Fibroblast of lung (primary cell): ENCODE data around the gene KLHL15.

ENCODE experiments used
- EZH2 ChIP-seq: IDR thresholded peaks from 2 replicates; pipeline ENCODE4 v1.5.1; 2012; ENCODE audit warnings: low read length, control low read depth, mild to moderate bottlenecking; ENCODE audit errors: missing control alignments
- TF ChIP-seq, protein P1 (sequence below), 2 donors: IDR thresholded peaks in 1 of 2; conservative IDR thresholded peaks in 1 of 2; 1 replicate in 1 of 2; 2 replicates in 1 of 2; pipeline ENCODE4 v1.5.1; 2011 to 2012; ENCODE audit warnings: low read length in 2 of 2, control low read depth in 1 of 2, inconsistent platforms in 1 of 2, low read depth in 1 of 2, mild to moderate bottlenecking in 1 of 2

DNA sequence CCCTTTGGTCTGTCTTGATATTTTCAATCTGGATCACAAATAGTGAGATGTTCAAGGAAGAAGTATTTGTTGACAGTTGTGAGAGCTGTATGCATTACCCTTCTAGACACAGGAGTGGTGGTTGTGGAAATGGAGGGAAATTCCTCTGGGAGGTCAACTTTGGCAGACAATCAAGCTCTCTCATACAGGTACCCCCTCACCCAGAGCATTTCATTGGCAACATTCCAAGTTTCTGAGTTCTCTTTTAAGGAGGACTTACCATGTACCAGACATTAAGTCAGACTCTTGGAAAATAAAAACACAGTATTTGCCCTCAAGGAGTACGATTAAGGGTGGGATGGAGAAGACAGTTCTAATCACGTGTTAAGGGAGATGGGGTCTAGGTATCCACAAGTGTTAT, 45.3 kb downstream of the KLHL15 start:
- TF ChIP-seq, protein P1, sequence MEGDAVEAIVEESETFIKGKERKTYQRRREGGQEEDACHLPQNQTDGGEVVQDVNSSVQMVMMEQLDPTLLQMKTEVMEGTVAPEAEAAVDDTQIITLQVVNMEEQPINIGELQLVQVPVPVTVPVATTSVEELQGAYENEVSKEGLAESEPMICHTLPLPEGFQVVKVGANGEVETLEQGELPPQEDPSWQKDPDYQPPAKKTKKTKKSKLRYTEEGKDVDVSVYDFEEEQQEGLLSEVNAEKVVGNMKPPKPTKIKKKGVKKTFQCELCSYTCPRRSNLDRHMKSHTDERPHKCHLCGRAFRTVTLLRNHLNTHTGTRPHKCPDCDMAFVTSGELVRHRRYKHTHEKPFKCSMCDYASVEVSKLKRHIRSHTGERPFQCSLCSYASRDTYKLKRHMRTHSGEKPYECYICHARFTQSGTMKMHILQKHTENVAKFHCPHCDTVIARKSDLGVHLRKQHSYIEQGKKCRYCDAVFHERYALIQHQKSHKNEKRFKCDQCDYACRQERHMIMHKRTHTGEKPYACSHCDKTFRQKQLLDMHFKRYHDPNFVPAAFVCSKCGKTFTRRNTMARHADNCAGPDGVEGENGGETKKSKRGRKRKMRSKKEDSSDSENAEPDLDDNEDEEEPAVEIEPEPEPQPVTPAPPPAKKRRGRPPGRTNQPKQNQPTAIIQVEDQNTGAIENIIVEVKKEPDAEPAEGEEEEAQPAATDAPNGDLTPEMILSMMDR (conservative IDR thresholded peaks at IDR 0.05 in 1 of 2, IDR thresholded peaks at IDR 0.05 in 1 of 2; ENCODE audit: low read depth in 1 of 2, low read length in 2 of 2) = no peak
- no peak for TF ChIP-seq EZH2
